BJ (cell line): ENCODE results near the gene GABARAP. TPM values are rescaled to one million over a fixed set of nuclear protein-coding genes. Genes with fewer than 3 reads are reported as not detected.

Source experiments
- CTCF ChIA-PET: fragments of 350-600 bp; formaldehyde crosslinking; extraction: SDS; loops from one replicate; lab custom pipeline; 2021; ENCODE audit warnings: antibody characterized with exemption, inconsistent platforms; lab: Yijun Ruan, JAX
- POLR2A ChIA-PET: fragments of 300-600 bp; sonication (Branson Sonifier 250); formaldehyde crosslinking; extraction: SDS; loops from one replicate; lab custom pipeline; 2021; ENCODE audit warnings: antibody characterized with exemption; lab: Charles Lee
- DNase-seq: peaks from one replicate; pipeline ENCODE4 v3.0.0-alpha.2; 2011; ENCODE audit warnings: low read depth
- H3K27me3 ChIP-seq: 2 replicates; pipeline ENCODE4 v1.6.0; 2011; ENCODE audit warnings: low read length; ENCODE audit not compliant: control insufficient read depth, insufficient read depth
- H3K36me3 ChIP-seq: 2 replicates; pipeline ENCODE4 v1.5.1; 2011; ENCODE audit warnings: low read length; ENCODE audit not compliant: control insufficient read depth, insufficient read depth
- H3K4me3 ChIP-seq: 2 replicates; pipeline ENCODE4 v1.5.1; 2011; ENCODE audit warnings: low read depth, mild to moderate bottlenecking, control low read depth, low read length
- polyA plus RNA-seq: library from polyadenylated mRNA; depleted of rRNA; stranded (reverse); fragments of >200 nt; gene quantifications from 2 replicates; pipeline ENCODE4 v1.2.3, GENCODE V29; 2011
- TF ChIP-seq, protein P1 (sequence below): IDR thresholded peaks from 2 replicates; pipeline ENCODE4 v1.5.1; 2011; ENCODE audit warnings: low read depth, mild to moderate bottlenecking, control low read depth, inconsistent platforms, low read length, moderate library complexity; ENCODE audit not compliant: insufficient read depth

Gene GABARAP
- polyA plus RNA-seq, 1 experiment = 762 TPM

DNA sequence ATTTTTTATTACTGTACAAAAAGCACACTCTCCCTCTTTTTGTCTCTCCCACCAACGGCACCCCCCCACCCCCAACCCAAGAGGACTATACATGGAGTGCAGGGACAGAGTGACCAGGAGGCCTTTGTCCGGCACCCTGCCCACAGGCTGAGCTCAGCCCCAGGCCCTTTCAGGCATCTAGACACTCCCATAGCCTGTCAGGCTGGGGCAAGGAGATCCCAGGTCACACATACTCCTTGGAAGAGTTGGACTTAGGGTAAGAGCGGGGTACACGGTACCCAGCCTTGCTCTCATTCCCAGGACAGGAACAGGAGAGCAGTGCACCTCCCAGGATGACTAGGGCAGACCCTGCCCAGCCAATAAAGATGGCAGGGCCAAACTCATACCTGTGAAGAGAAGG, 17.9 kb upstream of the GABARAP start:
- TF ChIP-seq, protein P1, sequence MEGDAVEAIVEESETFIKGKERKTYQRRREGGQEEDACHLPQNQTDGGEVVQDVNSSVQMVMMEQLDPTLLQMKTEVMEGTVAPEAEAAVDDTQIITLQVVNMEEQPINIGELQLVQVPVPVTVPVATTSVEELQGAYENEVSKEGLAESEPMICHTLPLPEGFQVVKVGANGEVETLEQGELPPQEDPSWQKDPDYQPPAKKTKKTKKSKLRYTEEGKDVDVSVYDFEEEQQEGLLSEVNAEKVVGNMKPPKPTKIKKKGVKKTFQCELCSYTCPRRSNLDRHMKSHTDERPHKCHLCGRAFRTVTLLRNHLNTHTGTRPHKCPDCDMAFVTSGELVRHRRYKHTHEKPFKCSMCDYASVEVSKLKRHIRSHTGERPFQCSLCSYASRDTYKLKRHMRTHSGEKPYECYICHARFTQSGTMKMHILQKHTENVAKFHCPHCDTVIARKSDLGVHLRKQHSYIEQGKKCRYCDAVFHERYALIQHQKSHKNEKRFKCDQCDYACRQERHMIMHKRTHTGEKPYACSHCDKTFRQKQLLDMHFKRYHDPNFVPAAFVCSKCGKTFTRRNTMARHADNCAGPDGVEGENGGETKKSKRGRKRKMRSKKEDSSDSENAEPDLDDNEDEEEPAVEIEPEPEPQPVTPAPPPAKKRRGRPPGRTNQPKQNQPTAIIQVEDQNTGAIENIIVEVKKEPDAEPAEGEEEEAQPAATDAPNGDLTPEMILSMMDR = no peak
- DNase-seq = no peak
- Histone ChIP-seq H3K36me3 (peaks cover 7% of the 10 kb centered on the region; the same call in 1 of the 2 replicates), H3K27me3 (no peaks in the 10 kb centered on the region), H3K4me3 (no peak overlapping the region)
- CTCF ChIA-PET = no interaction called here
- POLR2A ChIA-PET = no interaction called here

GRCh38 chr17:7259555-7259889, 17.3 kb upstream of the GABARAP start:
- ChIA-PET CTCF (interaction anchor here (0.9 to 1.2 kb wide), 2 partner anchors 36 to 330 kb away, joined by 3 to 5 read pairs; no protein-coding TSS in a partner anchor), POLR2A (no interaction called here)
- peaks cover 8% of the 10 kb centered on the region; the same call in 1 of the 2 replicates for H3K36me3 ChIP-seq

DNA sequence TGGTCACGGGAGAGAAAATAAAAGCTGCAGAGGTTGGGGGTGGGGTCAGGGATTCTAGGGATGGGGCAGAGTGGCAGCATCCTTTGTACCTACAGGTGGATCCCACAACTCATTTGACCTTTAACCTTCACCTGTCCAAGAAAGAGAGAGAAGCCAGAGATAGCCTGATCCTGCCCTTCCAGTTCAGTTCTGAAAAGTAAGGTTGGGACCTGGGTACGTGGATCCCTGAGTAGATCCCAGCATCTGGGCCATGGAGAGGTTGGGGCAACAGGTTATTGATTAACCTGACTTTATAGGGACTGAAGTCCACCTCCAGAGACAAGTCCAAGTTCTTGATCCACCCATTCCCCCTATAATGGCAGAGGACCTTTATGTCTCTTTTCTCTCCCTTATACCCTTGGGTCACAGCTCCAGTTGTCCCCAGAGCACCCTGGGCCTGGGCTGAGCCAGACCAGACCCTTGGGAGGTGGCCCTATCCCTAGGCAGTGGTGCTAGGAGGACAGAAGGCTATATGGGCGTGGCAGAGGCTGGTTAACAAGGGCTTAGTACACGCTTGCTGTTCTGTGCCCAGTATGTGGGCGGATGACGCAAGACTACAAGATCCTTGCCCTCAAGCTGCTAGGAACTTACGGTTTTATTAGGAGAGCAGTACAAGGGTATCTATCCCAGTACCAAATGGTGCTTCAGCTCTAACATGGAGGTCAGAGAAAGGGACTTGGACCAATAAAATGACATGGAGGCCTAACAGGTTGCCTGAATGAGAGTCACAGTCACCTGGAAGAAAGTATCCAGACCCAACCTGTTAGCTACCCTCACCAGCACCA, 16.7 kb upstream of the GABARAP start:
- peaks cover 13% of the 10 kb centered on the region; the same call in 1 of the 2 replicates for H3K36me3 ChIP-seq
- no peaks in the 10 kb centered on the region for H3K27me3 ChIP-seq
- CTCF ChIA-PET = interaction anchor here (0.9 to 1.2 kb wide), 2 partner anchors 37 to 330 kb away, joined by 3 to 5 read pairs; no protein-coding TSS in a partner anchor
- TF ChIP-seq, protein P1 = no peak
- no peak overlapping the region for H3K4me3 ChIP-seq
- no peak for DNase-seq
- POLR2A ChIA-PET = no interaction called here

More at GRCh38 chr17:7259555-7259889, 17.3 kb upstream of the GABARAP start:
- TF ChIP-seq, protein P1 = no peak
- Histone ChIP-seq H3K4me3 (no peak overlapping the region), H3K27me3 (no peaks in the 10 kb centered on the region)
- DNase-seq = no peak

DNA sequence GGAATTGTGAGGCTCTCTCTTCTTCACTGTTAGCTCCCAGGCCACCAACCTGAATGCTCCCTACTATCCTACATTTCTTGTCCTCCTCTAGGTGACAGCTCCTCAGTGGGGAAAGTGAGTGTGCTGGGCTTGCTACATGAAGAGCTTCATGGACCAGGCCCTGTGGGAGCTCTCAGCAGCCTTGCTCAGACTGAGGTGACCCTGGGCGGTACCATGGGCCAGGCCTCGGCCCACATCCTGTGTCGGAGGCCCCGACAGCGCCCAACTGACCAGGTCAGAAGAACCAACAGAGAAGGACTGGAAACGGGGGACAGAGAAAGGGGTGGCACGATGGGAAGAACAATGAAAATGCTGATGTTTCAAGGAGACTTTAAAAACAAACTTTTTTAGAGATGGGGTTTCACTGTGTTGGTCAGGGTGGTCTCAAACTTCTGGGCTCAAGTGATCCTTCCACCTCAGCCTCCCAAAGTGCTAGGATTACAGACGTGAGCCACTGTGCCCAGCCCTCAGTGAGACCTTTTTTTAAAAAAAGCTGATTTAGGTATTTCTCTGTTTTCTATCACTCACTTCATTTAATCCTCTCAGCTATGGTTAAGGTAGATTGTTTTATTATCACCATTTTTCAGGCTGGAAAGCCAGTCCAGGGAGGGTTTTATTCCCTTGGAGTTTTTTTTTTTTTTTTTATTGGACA, 14.7 kb upstream of the GABARAP start:
- ChIA-PET POLR2A (no interaction called here), CTCF (interaction anchor here (0.5 kb wide), 2 partner anchors 287 to 566 kb away, joined by 3 to 4 read pairs; no protein-coding TSS in a partner anchor)
- Histone ChIP-seq H3K36me3 (peaks cover 13% of the 10 kb centered on the region; the same call in 1 of the 2 replicates), H3K4me3 (no peak overlapping the region), H3K27me3 (no peaks in the 10 kb centered on the region)
- TF ChIP-seq, protein P1 = no peak
- DNase-seq = no peak

DNA sequence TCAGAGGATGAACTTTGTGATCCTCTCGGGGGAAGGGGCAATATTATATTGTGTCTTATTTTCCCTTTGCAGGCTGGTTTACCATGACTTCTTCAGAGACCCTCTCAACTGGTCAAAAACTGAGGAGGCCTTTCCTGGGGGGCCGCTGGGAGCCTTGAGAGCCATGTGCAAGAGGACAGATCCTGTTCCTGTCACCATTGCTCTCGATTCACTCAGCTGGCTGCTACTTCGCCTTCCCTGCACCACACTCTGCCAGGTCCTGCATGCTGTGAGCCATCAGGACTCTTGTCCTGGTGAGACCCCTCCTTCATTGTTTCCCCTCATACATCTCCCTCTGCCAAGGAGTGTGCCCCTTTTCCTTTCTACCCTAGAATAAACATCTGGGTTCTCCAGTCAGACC, 12.3 kb upstream of the GABARAP start:
- ChIA-PET POLR2A (no interaction called here), CTCF (interaction anchor here (0.6 to 1.0 kb wide), 2 partner anchors 42 to 303 kb away, joined by 3 to 6 read pairs; no protein-coding TSS in a partner anchor)
- TF ChIP-seq, protein P1 = no peak
- Histone ChIP-seq H3K27me3 (no peaks in the 10 kb centered on the region), H3K4me3 (no peak overlapping the region), H3K36me3 (peaks cover 13% of the 10 kb centered on the region; the same call in 1 of the 2 replicates)
- no peak for DNase-seq
